GM12878 (cell line): ENCODE results near the gene PIAS1. TPM values are rescaled to one million over a fixed set of nuclear protein-coding genes. Genes with fewer than 3 reads are reported as not detected.
A peak's percentile ranks its signal among the peaks of the same experiment; 100 is the strongest.

Experiments
- ATAC-seq: fragments of 200-7000 bp; cut with Tn5 transposase; 3 replicates; pipeline ENCODE4 v1.9.1; 2020; ENCODE audit warnings: mild to moderate bottlenecking, moderate library complexity
- BruUV-seq: library from RNA; stranded (reverse); fragments of 400-500 nt; replicated peaks from 2 replicates; lab custom pipeline; 2021; lab: Mats Ljungman, UMichigan
- CTCF ChIA-PET: fragments of 300-600 bp; sonication (Branson Sonifier 250); formaldehyde crosslinking; extraction: SDS; loops from one replicate; lab custom pipeline; 2021; ENCODE audit warnings: inconsistent platforms; lab: Yijun Ruan, JAX
- POLR2A ChIA-PET: fragments of 350-600 bp; formaldehyde crosslinking; extraction: SDS; loops from one replicate; lab custom pipeline; 2021; ENCODE audit warnings: inconsistent platforms; lab: Charles Lee
- RAD21 ChIA-PET: fragments of 300-600 bp; sonication (Branson Sonifier 250); formaldehyde crosslinking; loops from one replicate; lab custom pipeline; 2023; ENCODE audit warnings: antibody characterized with exemption; ENCODE audit not compliant: unreplicated experiment; lab: Charles Lee
- SMC1A ChIA-PET: fragments of 300-600 bp; sonication (Branson Sonifier 250); formaldehyde crosslinking; loops from one replicate; lab custom pipeline; 2023; ENCODE audit not compliant: unreplicated experiment, uncharacterized antibody; lab: Charles Lee
- DNase-seq: peaks from one replicate; pipeline ENCODE4 v3.0.0-alpha.2; 2011; ENCODE audit warnings: low read depth, low spot score
- FAIRE-seq: peaks from 3 replicates; lab custom pipeline; 2011; peaks lifted over from hg19 to GRCh38; lab: Jason Lieb, UNC
- H2AFZ ChIP-seq: 2 replicates; pipeline ENCODE4 v1.6.0; 2011; ENCODE audit warnings: low read depth, low read length, control low read depth; ENCODE audit not compliant: control insufficient read depth
- H3K27ac ChIP-seq: 2 replicates; pipeline ENCODE4 v1.5.1; 2011; ENCODE audit warnings: control low read depth; ENCODE audit not compliant: control insufficient read depth, insufficient read depth
- H3K27me3 ChIP-seq, 2 experiments: replicated peaks in 1 of 2; 2 replicates each; pipeline versions ENCODE4 v1.6.0 to v1.6.1; 2011; ENCODE audit warnings: low read length in 1 of 2; ENCODE audit not compliant: control insufficient read depth in 2 of 2, insufficient read depth in 2 of 2
- H3K36me3 ChIP-seq, 2 experiments: 2 replicates each; pipeline ENCODE4 v1.5.1; 2011; ENCODE audit warnings: low read length in 1 of 2; ENCODE audit not compliant: control insufficient read depth in 2 of 2, insufficient read depth in 2 of 2
- H3K4me1 ChIP-seq: 2 replicates; pipeline ENCODE4 v1.6.1; 2011; ENCODE audit warnings: mild to moderate bottlenecking, low read length, moderate library complexity, mixed read lengths; ENCODE audit not compliant: control insufficient read depth, insufficient read depth
- H3K4me2 ChIP-seq: 2 replicates; pipeline ENCODE4 v1.6.0; 2011; ENCODE audit warnings: control low read depth; ENCODE audit not compliant: control insufficient read depth, insufficient read depth
- H3K4me3 ChIP-seq: fragments of 200-600 bp; sonication (generic); 2 replicates; pipeline ENCODE4 v1.5.1; 2016
- H3K79me2 ChIP-seq: 2 replicates; pipeline ENCODE4 v1.6.0; 2011; ENCODE audit warnings: low read length; ENCODE audit not compliant: control insufficient read depth, insufficient read depth
- H3K9ac ChIP-seq: 2 replicates; pipeline ENCODE4 v1.8.0; 2011; ENCODE audit warnings: low read length, control low read depth, mixed read lengths; ENCODE audit not compliant: control insufficient read depth, insufficient read depth
- H3K9me3 ChIP-seq: replicated peaks from 3 replicates; pipeline ENCODE4 v1.5.1; 2011; ENCODE audit warnings: mild to moderate bottlenecking, low read length; ENCODE audit not compliant: control insufficient read depth, insufficient read depth
- H4K20me1 ChIP-seq: 2 replicates; pipeline ENCODE4 v1.6.0; 2011; ENCODE audit not compliant: control insufficient read depth, insufficient read depth
- ASH2L ChIP-seq: fragments of 300-600, 200-600 bp; sonication (generic); IDR thresholded peaks from 2 replicates; pipeline ENCODE4 v1.6.1; 2017; ENCODE audit warnings: low read depth, mild to moderate bottlenecking, borderline replicate concordance
- NFIC ChIP-seq: IDR thresholded peaks from 2 replicates; pipeline ENCODE4 v1.6.1; 2012; ENCODE audit warnings: low read depth, mild to moderate bottlenecking, inconsistent platforms, low read length, moderate library complexity
- PAX5 ChIP-seq: IDR thresholded peaks from 2 replicates; pipeline ENCODE4 v1.6.1; 2011; ENCODE audit warnings: low read depth, low read length, borderline replicate concordance
- POLR2A ChIP-seq: IDR thresholded peaks from 2 replicates; pipeline ENCODE4 v1.6.1; 2011; ENCODE audit warnings: low read depth, mild to moderate bottlenecking, low read length
- POU2F2 ChIP-seq: IDR thresholded peaks from 3 replicates; pipeline ENCODE4 v1.6.1; 2011; ENCODE audit warnings: low read depth, mild to moderate bottlenecking, low read length, borderline replicate concordance
- TCF12 ChIP-seq: IDR thresholded peaks from 2 replicates; pipeline ENCODE4 v1.6.1; 2011; ENCODE audit warnings: low read depth, mild to moderate bottlenecking, low read length
- WGBS: methylation state at CpG from one replicate; pipeline ENCODE4 v1.1.6; 2016; ENCODE audit warnings: low lambda C conversion rate; ENCODE audit not compliant: insufficient replicate concordance, insufficient coverage; ENCODE audit errors: missing lambda C conversion rate; 5-methylcytosine and 5-hydroxymethylcytosine counted together
- in situ Hi-C: fragments of 300-500 bp; cut with MboI; formaldehyde crosslinking; loops from 9 replicates; pipeline ENCODE4 v1.14.3; 2018; ENCODE audit warnings: mixed read lengths
- intact Hi-C: fragments of 100-400 bp; cut with micrococcal nuclease; formaldehyde crosslinking; loops from one replicate; pipeline ENCODE4 v1.14.2; 2022; ENCODE audit not compliant: unreplicated experiment
- polyA plus RNA-seq, 11 experiments: library from polyadenylated mRNA; depleted of rRNA in 4 of 11; unstranded in 6 of 11; stranded (reverse) in 5 of 11; fragments of >200 nt; fragmentation: Nextera tagmentation in 4 of 11; fragmentation: Illumina TruSeq in 1 of 11; extraction: Ambion mirVana in 4 of 11; extraction: Trizol in 1 of 11; gene quantifications; 1 replicate in 1 of 11; 2 replicates in 10 of 11; pipeline versions ENCODE4 v1.2.1 to v1.2.3, GENCODE V29; 2011 to 2016; ENCODE audit warnings: inconsistent platforms in 2 of 11, missing spikeins in 2 of 11, low read depth in 1 of 11
- total RNA-seq, 4 experiments: library from RNA; depleted of rRNA in 3 of 4; stranded (reverse); fragments of >200 nt in 3 of 4; fragmentation: Illumina TruSeq in 1 of 4; extraction: Trizol in 1 of 4; gene quantifications; 2 replicates each; pipeline versions ENCODE4 v1.2.1 to v1.2.3, GENCODE V29; 2013 to 2021
- TF ChIP-seq, protein P1 (sequence below): IDR thresholded peaks from 2 replicates; pipeline ENCODE4 v1.6.1; 2011; ENCODE audit warnings: low read depth, low read length, improper control_type of control experiment, borderline replicate concordance
- TF ChIP-seq, protein P2 (sequence below): fragments of 450-650 bp; IDR thresholded peaks from 2 replicates; pipeline ENCODE4 v1.6.1; 2017; ENCODE audit warnings: mild to moderate bottlenecking
- TF ChIP-seq, protein P3 (sequence below), 3 experiments: IDR thresholded peaks in 2 of 3; conservative IDR thresholded peaks in 1 of 3; 2 replicates each; pipeline ENCODE4 v1.5.1; 2011; ENCODE audit warnings: low read depth in 3 of 3, low read length in 3 of 3, mild to moderate bottlenecking in 3 of 3, control low read depth in 2 of 3, moderate library complexity in 2 of 3, inconsistent platforms in 1 of 3, mixed read lengths in 1 of 3; ENCODE audit not compliant: control insufficient read depth in 2 of 3, insufficient read depth in 1 of 3; ENCODE audit errors: extremely low read depth in 1 of 3

The PIAS1 gene
- total and polyA plus RNA-seq, 10 of the 15 experiments (the other 5 are each of a cell fraction or from before 2014, with no cell fraction given) = 20.2 to 96.3 (median 37.0) TPM

DNA sequence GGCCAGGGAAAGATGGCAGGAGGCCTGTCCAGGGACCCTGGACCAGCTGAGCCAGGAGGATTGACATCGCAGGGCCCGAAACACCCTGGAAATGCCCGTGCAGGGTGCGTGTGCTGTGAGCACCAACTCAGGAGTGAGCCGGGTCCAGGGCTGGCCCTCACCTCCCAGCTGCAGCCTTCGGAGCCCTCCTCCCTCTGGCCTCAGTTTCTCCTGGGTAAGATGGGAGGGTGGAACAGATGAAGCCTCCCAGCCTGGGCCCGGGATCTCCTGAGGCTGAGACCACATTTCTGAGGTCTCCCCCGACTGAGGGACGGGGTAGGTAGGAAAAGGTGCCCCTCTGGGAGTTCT lies 156.3 kb downstream of the PIAS1 start:
- POLR2A ChIA-PET = interaction anchor here (0.6 to 1.0 kb wide), 3 partner anchors 180 to 349 kb away, joined by 3 to 9 read pairs (median 4); no protein-coding TSS in a partner anchor
- DNase-seq (no peak), FAIRE-seq (no peak), ATAC-seq (no peak)
- CTCF ChIA-PET = interaction anchor here (0.7 to 1.7 kb wide), 5 partner anchors 13 to 373 kb away, joined by 3 to 6 read pairs (median 3); no protein-coding TSS in a partner anchor
- intact Hi-C loops = no loop called here
- SMC1A ChIA-PET = interaction anchor here (1.3 kb wide), 1 partner anchor 347 kb away, joined by 4 read pairs; no protein-coding TSS in a partner anchor
- Histone ChIP-seq H3K4me2 (peak overlapping the region; percentile 11; the same call in 1 of the 2 replicates), H3K9ac (no peak overlapping the region), H4K20me1 (no peaks in the 10 kb centered on the region), H2AFZ (no peak overlapping the region), H3K27me3 (no peaks in the 10 kb centered on the region), H3K27ac (peak overlapping the region; percentile 69), H3K9me3 (no peaks in the 10 kb centered on the region), H3K4me1 (peaks cover 20% of the 10 kb centered on the region), H3K36me3 (peaks cover 10 to 26% of the 10 kb centered on the region in 2 experiments; a peak in 3 of 4 replicates), H3K4me3 (no peak overlapping the region), H3K79me2 (peaks cover 2% of the 10 kb centered on the region)
- in situ Hi-C loops = no loop called here
- TF ChIP-seq PAX5 = no peak
- TF ChIP-seq NFIC = no peak
- TF ChIP-seq POLR2A = peak; percentile 16; the same call in 1 of the 2 replicates
- TF ChIP-seq POU2F2 = no peak
- RAD21 ChIA-PET = interaction anchor here (1.0 kb wide), 1 partner anchor 348 kb away, joined by 4 read pairs; no protein-coding TSS in a partner anchor
- no TSS peak for BruUV-seq
- WGBS = 68% methylated on average over 9 of the region's 9 CpGs

DNA sequence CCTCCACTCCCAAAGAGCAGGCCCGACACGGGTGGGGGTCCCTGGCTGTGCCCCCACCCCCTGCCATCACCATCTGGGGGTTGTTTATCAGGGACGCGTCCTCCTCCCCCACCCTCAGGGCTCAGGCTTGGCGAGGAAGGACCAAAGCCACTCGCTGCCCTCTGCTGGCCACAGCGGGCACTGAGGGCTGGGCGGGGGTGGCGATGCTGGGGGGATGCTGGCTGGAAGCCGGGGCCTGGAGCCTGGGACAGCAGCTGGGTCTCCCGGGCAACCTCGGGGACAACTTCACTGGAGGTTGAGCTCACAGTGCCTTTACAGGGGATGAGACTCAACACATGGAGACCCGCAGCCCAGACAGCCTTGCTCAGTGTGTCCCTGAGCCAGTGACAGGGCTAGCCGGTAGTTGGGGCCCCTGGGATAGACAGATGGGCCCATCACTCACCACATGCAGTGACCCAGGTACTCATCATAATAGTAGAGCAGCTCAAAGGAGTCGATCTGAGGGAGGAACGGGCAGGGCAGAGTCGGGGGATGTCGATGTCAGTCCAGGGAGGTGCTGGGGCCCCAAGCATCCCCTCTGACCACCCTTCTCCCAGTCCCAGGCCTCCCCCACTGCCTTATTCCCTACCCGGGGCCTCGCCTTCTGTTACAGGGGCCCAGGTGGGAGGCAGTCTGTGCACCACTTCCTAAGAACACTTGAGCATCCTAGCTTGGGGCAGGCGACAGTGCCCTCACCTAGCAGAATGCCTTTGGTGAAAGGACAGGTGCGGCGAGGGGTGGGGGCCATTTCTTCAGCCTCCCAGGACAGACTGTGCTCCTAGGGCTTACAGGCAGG lies 156.9 kb downstream of the PIAS1 start:
- intact Hi-C loops = no loop called here
- H2AFZ ChIP-seq = no peak overlapping the region
- POLR2A ChIA-PET = interaction anchor here (0.5 to 1.0 kb wide), 3 partner anchors 13 to 350 kb away, joined by 3 to 9 read pairs (median 5); no protein-coding TSS in a partner anchor
- TF ChIP-seq, protein P1, sequence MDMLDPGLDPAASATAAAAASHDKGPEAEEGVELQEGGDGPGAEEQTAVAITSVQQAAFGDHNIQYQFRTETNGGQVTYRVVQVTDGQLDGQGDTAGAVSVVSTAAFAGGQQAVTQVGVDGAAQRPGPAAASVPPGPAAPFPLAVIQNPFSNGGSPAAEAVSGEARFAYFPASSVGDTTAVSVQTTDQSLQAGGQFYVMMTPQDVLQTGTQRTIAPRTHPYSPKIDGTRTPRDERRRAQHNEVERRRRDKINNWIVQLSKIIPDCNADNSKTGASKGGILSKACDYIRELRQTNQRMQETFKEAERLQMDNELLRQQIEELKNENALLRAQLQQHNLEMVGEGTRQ = no peak
- TF ChIP-seq TCF12 (no peak), ASH2L (no peak)
- TF ChIP-seq, protein P2, sequence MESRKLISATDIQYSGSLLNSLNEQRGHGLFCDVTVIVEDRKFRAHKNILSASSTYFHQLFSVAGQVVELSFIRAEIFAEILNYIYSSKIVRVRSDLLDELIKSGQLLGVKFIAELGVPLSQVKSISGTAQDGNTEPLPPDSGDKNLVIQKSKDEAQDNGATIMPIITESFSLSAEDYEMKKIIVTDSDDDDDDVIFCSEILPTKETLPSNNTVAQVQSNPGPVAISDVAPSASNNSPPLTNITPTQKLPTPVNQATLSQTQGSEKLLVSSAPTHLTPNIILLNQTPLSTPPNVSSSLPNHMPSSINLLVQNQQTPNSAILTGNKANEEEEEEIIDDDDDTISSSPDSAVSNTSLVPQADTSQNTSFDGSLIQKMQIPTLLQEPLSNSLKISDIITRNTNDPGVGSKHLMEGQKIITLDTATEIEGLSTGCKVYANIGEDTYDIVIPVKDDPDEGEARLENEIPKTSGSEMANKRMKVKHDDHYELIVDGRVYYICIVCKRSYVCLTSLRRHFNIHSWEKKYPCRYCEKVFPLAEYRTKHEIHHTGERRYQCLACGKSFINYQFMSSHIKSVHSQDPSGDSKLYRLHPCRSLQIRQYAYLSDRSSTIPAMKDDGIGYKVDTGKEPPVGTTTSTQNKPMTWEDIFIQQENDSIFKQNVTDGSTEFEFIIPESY = peak; percentile 96
- TF ChIP-seq, protein P3, sequence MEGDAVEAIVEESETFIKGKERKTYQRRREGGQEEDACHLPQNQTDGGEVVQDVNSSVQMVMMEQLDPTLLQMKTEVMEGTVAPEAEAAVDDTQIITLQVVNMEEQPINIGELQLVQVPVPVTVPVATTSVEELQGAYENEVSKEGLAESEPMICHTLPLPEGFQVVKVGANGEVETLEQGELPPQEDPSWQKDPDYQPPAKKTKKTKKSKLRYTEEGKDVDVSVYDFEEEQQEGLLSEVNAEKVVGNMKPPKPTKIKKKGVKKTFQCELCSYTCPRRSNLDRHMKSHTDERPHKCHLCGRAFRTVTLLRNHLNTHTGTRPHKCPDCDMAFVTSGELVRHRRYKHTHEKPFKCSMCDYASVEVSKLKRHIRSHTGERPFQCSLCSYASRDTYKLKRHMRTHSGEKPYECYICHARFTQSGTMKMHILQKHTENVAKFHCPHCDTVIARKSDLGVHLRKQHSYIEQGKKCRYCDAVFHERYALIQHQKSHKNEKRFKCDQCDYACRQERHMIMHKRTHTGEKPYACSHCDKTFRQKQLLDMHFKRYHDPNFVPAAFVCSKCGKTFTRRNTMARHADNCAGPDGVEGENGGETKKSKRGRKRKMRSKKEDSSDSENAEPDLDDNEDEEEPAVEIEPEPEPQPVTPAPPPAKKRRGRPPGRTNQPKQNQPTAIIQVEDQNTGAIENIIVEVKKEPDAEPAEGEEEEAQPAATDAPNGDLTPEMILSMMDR (IDR thresholded peaks at IDR 0.05 in 2 of 3, conservative IDR thresholded peaks at IDR 0.05 in 1 of 3; ENCODE audit: control insufficient read depth in 2 of 3, extremely low read depth in 1 of 3, insufficient read depth in 1 of 3, low read depth in 3 of 3, low read length in 3 of 3) = peak; percentile 59 to 84 (median 72)

More for the DNA sequence above, 156.9 kb downstream of the PIAS1 start:
- H3K4me1 ChIP-seq = peaks cover 20% of the 10 kb centered on the region
- ChIA-PET CTCF (interaction anchor here (0.7 to 1.7 kb wide), 4 partner anchors 14 to 373 kb away, joined by 3 read pairs; no protein-coding TSS in a partner anchor), SMC1A (interaction anchor here (1.1 to 1.3 kb wide), 2 partner anchors 56 to 347 kb away, joined by 3 to 4 read pairs; no protein-coding TSS in a partner anchor), RAD21 (interaction anchor here (1.6 kb wide), 1 partner anchor 348 kb away, joined by 4 read pairs; no protein-coding TSS in a partner anchor)
- in situ Hi-C loops = no loop called here
- H4K20me1 ChIP-seq = no peaks in the 10 kb centered on the region
- no peaks in the 10 kb centered on the region for H3K27me3 ChIP-seq
- H3K36me3 ChIP-seq = peaks cover 10 to 23% of the 10 kb centered on the region in 2 experiments; a peak in 3 of 4 replicates
- H3K4me3 ChIP-seq = no peak overlapping the region
- H3K27ac ChIP-seq = no peak overlapping the region
- no TSS peak for BruUV-seq
- FAIRE-seq (no peak), ATAC-seq (peak; percentile 86), DNase-seq (no peak)
- no peak overlapping the region for H3K4me2 ChIP-seq
- H3K9ac ChIP-seq = no peak overlapping the region
- WGBS = 54% methylated on average over 16 of the region's 23 CpGs
- no peaks in the 10 kb centered on the region for H3K9me3 ChIP-seq
- peaks cover 2% of the 10 kb centered on the region for H3K79me2 ChIP-seq
